GM21529 (cell line): ENCODE data around the gene MVB12B.
"Not testable (repeated sequence)": the region's sequence is repeated elsewhere in the genome, so short reads cannot be mapped to it uniquely, and the experiment has no call there.

ENCODE experiments used
- ATAC-seq: cut with Tn5 transposase; IDR thresholded peaks from one replicate; pipeline ENCODE4 v1.9.1; 2021; ENCODE audit not compliant: unreplicated experiment

Gene MVB12B, protein sequence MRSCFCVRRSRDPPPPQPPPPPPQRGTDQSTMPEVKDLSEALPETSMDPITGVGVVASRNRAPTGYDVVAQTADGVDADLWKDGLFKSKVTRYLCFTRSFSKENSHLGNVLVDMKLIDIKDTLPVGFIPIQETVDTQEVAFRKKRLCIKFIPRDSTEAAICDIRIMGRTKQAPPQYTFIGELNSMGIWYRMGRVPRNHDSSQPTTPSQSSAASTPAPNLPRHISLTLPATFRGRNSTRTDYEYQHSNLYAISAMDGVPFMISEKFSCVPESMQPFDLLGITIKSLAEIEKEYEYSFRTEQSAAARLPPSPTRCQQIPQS

DNA sequence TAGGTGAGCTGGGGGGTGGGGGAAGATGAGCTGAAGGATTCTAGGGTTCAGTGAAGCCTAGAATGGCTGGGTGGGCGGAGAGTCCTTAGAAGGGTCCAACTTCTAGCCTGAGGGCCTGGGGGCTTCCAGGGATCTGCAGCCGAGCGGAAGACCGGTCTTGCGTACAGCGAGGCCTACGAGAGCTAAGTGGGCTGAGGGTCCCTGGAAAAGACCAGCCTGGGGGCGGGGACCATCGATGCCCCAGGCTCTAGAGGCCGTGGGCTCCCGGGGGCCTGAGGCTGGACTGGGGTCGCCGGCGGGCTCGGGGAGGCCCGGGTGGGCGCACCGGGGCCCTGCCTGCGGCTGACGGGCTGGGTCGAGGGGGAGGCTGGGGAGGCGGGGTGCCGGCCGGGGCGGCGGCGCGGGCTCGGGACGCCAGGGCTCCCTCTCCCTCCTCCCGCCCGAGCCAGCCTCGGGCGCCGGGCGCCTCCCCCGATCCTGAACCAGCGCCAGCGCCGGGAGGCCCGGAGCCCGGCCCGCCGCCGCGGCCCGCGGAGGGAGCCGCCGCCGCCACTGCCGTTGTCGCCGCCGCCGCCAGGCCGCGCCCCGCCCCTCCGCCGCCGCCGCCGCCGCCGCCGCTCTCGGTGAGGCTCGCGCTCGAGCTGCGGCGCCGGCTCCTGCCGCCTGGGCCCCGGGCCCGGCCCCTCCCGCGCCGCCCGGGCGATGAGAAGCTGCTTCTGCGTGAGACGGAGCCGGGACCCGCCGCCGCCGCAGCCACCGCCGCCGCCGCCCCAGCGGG is at the start of gene MVB12B:
TSS of gene MVB12B (plus strand) at position 602 of the 778 bp plus-strand sequence. CDS start at position 703, 101 bp downstream.
- ATAC-seq: no peak

DNA sequence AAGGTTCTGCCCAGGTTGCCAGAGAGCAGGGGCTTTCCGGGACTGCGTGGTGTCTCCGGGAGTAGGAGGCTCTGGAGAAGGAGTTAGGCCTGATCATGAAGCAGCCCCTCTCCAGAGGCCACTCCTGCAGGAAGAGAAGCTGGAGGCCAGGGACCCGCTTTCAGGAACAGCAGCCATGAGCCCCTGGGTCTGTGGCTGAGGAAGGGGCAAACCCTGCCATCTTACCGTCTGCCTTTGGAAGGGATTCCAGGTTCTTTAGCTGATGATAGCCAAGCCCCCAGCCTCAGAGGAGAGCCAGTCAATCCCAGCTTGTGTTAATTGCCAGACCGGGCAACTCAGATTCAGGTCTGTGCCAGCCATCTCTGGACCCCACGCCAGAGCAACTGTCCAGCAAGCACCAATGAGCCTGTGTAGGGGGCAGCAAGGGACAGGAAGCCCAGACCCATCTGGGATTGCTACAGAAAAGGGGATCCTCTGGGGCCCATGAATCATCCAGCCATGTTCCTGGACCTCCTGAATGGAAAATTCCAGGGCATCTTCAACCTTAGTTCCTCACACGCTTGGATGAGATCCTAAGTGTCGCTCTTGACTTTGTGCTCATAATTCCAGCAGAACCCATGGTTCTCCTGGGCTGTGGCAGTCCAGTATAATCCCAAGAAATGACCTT is 42.7 kb upstream of the MVB12B start:
- ATAC-seq: no peak

DNA sequence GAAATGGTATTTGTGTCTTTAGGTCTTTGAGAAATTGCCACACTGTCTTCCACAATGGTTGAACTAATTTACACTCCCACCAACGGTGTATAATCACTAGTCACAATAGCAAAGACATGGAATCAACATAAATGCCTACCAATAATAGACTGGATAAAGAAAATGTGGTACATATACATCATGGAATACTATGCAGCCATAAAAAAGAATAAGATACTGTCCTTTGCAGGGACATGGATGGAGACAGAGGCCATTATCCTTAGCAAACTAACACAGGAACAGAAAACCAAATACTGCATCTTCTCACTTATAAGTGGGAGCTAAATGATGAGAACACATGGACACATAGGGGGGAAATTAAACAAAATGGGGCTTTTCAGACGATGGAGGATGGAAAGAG is 41.0 kb upstream of the MVB12B start:
- ATAC-seq: not testable (repeated sequence)

DNA sequence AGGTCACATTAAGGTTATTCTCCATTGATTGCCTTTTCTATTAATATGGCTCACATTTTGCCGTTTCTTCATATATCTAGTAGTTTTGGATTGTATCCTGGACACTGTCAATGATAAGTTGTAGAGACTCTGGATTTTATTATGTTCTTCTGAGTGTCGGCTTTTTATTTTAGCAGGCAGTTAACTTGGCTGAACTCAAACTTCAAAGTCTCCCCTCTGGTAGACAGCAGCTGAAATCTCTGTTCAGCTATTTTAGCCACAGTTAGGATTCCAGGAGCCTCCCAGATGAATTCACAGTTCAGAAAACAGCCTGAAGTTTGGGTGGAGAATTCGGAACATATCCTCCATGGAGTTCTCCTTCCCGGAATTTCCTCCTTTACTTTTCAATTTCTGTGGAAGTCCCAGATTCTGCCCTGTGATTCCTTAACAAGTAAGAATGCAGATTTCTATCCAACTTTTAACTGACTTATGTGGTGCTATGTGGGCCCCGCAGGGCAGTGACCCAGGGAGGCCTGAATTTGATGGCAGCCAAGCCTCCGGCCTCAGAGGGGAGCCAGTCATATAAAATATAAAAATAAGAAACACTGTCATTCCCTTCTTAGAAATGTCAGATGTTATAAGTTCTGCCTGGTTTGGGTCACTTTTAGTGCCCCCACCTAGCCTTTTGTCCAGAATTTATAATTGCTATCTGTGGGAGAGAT is 39.3 kb upstream of the MVB12B start:
- no peak for ATAC-seq

DNA sequence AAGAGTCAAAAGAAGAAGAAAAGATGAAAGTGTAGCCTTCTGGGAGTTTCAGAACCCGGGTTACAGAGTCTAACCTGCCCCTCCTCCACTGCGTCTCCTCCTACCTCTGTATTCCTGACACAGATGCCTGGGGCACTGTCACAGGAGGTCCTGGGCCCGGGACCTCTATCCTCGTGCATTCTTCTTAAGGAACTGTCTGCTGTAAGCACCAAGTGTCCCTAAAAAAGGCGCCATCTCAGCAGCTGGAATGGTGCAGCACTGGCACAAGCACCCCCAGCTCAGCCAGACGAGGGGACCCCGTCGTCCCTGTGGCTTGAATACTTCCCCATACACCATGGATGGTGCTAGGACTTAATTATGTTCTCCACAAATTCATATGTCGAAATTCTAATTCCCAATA is 35.8 kb upstream of the MVB12B start:
- ATAC-seq: no peak

DNA sequence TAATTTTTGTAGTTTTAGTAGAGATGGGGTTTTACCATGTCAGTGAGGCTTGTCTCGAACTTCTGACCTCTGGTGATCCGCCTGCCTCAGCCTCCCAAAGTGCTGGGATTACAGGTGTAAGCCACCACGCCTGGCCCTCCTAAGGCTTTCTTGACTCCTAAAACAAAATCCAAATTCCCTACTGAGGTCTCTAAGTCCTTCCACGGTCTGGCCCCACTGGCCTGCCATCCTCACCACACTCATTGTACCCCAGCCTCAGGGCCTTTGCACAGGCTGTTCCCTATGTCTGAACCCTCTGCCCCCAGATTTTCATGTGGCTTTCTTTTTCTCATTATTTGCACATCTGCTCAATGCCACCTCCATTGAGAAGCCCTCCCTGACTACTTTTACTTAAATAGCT is 34.7 kb upstream of the MVB12B start:
- ATAC-seq: no peak

DNA sequence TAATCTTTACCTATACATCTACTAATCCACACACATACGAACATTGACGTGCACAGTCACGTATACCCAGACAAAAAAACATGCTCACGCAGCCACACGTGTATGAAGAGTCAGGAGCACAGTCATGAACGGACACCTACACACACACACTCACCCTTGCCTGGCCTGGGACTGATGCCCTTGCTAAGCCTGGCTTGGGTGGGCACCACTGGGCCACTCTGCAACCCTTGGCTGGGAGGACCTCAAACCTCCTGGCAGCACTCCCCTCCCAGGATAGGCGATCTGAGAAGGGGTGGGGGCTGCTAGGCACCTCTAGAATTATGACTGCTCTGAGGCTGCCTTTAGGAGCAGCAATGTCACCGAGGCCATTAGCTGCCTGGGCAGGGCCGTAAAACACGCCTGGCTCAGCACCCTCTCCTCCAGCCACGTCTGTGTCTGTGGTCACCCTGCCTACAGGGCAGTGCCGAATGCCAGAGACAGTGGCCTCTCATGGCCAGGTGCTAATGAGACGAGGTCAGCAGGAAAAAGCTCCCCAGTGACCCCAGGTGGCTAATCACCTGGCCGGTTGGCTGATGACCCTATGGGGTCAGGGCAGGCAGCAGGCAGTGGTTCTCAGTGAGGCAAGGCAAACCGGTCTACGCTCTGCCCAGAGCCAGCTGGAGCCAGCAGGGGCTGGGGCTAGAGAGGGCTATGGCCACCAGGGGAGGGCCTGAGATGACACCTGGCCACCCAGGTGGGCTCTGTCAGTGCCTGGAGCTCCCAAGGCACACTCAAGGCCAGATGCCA is 33.7 kb upstream of the MVB12B start:
- no peak for ATAC-seq

DNA sequence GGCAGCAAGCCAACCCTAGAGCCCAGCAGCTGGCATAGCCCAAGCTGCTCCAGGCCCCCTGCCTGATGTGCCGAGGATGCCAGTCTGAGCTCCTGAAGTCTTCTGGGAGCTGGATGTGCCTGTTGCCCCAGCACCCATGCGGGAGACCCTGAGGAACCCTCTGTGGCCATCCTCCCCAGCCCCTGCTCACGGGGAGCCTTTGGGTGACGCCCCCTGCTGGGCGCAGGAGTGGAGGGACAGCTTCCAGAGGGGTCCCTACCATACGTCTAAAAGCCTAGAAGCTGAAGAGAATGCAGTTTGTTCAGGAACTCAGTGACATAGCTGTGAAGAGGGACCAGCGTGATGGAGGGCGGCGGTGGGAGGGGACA is 33.1 kb upstream of the MVB12B start:
- no peak for ATAC-seq

DNA sequence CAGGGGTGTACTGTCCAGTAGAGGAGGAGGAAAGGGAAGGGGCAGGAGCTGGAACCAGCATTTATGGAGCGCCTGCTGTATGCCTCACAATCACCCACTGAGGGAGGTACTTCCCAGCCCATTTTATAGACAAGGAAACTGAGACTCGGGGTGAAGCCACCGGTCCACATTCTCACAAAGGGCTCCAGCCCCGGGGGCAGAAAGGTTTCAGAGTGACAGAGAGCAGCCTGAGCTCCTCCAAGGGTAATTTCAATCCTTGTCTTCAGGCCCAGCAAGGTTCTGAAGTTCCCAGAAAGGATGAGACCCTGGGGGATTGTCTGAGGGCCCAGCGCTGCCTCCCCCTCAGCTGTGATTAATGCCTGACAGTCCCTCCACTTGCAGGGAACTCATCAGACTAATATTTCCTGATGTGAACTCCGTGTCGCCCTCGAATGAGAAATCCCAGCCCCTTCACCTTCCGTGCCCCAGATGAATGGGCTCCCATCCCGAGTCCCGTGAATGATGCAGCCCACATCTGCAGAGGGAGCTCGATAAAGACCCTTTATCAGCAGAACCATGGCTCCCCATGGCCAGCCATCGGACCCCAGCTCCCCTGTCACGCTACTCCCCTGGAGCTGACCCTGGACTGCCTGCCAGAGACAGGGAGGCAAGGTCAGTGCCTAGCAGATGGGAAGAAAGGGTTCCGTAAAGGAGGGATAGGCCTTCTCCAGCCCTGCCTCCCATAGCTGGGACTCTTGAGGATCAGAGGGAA is 32.1 kb upstream of the MVB12B start:
- ATAC-seq: no peak

DNA sequence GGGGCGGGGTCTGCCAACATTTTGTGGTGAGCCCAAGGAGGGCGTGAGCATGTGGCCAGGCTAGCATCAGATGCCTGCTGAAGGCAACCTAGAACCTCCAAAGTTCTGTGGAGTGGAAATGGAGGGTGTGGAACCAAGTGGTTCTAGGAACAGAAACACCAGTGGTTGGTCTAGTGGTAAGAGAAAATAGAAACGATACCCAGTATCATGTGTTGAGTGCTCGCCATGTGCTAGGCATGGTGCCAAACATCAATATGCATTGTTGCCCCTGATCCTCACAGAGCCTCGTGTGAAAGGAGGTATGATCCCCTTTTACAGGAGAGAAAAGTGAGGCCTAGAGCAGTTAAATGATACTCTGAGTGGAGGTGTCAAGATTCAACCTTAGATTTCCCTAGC is 31.5 kb upstream of the MVB12B start:
- ATAC-seq: no peak

DNA sequence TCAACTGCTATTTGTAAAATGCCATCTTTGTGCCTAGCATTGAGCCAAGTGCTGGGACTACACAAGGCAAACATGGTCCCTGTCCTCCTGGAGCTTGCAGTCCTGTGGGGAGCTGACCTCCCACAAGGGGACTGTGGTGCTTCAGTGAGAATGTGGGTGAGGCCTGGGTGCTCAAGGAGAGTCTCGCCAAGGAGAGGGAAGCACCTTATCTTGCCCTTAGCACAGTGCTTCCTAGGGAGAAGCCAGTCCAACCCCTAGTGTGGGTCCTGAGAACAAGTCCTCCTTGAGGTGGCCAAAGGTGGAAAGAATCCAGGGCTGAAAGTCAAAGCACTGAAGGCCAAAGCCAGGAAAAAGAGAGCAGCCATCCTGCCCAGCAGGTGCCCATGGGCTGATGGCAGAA is 31.1 kb upstream of the MVB12B start:
- no peak for ATAC-seq

DNA sequence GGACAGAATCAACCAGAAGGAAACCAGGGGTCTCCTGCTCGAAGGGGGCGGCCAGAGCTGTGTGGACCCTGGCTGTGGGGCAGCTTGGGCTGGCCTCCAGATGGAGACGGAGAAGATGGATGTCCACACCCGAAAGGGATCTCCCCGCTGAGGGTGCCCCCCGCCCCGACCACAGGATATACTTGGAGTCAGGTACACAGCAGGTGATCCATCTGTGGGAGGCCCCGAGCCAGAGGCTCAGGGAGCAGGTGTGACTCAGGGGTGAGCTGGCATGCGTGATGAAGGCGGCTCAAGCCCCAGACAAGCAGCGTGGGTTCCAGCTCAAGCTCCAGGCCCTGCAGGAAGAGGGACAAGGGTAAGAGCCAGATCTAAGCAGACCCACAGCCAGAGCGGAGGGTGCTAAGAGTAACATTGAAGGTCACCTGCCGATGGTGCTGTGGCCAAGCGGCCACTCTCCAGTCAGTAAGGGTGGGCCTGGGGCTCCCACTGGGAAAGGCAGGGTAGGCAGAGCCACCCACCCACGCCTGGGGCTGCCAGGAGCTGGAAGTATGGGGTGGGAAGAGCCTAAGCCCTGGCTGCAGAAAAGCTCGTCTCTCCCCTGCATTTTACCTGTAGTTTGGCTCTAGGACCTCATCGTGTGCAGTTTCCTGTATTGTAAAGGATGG is 30.6 kb upstream of the MVB12B start:
- ATAC-seq: no peak

DNA sequence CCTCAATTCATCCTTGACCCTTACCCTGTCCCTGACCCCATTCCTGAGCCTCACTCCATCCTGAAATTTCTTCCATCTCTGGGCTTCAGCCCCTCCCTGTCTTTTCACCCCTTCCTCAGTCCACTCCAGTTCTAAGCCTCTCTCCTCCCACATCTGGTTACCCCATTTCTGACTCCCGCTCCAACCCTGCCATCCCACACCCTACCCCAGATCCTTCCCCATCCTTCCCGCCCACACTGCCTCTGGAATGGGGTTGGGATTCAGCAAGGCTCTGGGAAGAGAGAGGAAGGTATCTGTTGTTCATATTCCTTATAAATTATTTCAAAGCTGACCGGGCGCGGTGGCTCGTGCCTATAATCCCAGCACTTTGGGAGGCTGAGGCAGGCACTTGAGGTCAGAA is 29.9 kb upstream of the MVB12B start:
- no peak for ATAC-seq

DNA sequence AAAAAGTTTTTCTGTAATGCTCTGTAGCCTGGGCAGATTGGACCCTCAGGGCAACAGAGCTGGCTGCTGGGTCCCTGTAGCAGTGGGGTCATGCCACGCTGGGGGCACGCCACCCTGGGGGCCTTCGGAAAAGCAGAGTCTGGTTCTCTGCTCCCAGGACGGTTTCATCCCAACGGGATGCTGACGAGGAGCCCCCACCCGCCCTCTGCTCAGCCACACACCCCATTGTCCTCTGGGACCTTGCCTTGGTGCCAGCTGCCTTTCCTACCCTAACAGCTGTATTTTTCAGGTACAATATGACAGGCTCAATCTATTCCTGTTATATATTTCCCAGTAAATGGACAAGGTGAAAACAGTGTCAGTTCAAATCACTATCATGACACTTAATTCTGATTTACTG is 29.0 kb upstream of the MVB12B start:
- ATAC-seq: no peak

DNA sequence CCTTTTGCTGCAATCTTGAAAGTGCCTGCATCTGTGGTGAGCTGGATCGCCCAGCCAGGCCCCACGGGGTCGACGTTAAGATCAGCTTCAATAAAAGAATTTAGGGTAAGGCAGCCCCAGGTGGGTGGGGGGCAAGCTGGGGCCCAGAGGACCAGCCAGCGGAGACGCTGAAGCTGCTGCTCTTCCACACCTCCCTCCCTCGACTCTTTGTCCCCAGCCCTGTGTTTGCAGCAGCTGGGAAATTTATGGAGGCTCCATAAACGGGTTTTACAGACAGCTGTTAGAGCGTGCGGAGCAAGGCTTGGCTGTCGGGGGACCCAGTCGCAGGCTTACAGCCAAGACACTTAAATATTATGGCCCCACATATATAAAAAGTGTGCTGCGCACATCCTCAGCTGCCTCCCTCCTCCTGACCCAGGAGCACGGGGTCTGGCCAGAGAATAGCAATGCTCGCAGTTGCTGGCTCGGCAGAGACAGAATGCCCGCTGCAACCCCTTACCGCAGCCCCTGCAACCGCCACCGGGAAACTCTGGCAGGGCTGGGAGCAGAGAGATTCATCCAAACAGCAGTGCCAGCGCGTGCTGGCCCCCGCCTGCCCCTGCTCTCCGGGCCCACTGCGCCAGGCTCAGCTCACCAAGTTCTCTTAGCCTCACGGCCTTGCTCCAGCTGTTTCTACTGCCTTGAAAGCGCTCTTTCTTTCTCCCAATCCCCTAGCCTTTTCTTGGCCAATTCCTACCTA is 28.4 kb upstream of the MVB12B start:
- ATAC-seq: no peak

DNA sequence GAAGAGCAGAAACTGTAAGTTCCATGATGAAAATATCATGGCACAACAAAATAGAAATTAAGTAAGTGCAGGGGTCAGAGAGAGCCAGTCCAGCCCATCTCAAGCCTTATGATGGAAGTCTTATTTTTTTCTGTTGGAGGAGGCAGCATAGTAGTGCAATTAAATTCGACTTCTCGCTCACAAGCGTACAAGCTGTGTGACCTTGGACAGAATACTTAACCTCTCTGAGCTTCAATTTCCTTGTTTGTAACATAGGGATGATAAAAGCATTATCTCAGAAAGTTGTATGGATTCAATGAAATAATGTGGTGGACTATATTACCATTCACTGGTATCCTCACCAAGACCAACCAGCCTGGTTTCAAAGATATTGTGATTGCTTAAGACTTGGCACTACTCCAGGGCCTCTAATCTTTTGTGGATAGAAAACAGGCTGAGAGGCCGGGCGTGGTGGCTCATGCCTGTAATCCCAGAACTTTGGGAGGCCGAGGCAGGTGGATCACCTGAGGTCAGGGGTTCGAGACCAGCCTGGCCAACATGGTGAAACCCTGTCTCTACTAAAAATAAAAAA is 26.8 kb upstream of the MVB12B start:
- no peak for ATAC-seq

DNA sequence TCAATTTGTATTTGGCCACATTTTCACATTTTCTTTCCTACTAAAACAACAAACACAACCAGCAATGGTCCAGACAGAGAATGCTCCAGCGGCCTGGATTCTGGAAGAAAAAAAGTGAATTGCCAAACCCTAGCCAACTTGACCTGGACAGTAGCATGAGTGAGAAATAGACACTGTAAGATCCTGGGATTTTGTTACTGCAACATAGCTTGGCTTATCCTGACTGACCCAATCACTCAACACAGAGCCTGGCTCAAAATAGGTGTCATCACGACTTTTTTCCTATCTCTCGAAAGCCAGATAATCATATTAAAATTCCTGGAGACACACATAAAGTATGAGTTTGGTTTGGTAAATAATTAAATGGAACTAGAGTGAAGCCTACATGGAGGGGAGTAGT is 25.4 kb upstream of the MVB12B start:
- no peak for ATAC-seq

DNA sequence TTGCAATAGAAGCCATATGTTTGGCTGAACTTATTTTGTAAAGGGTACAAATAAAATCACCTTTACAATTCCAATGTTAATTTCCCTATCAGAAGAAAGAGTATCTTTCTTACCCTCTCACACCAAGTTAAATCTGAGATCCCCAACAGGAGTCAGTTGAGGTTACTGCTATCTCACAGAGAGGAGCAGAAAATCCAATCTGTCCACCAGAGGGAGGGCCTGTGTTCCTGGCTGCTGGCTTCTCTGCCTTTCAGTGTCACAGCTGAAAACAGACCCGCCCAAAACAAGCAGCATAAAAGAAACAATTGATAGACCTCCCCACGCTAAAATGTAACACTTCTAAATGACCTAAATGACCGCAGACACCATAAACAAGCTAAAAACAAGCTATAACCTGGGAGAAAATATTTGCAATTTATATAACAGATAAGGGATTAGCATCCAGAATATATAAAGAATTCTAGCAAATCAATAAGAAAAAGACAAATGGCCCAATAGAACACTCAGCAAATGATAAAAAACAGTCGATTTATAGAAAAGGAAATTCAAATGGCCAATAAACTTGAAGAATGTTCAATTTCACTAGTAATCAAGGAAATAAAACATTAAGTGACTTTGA is 24.5 kb upstream of the MVB12B start:
- no peak for ATAC-seq
